ENCODE data around the gene USH1G. TPM values are rescaled to one million over a fixed set of nuclear protein-coding genes. Genes with fewer than 3 reads are reported as not detected.

Gene USH1G
- total and polyA plus RNA-seq, 4 donors = 0.13 TPM; not detected in 3

DNA sequence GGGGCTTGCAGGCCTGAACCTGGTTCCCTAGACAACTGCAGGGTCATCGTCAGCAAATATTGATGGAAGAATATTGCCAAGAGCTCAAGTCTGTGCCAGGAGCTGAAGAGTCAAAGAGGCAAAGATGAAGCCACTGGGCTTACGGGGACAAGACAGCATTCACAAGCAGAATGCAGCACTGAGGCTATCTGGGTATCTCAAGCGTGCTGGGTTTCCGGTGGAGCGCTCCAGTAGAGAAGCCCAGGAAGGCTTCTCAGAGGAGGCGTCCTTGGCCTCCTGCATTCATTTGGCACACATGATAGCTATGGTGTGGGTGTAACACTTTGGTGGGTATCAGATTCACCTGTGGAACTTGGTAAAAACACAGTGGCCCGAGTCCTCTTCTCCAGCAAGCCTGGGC is 32.5 kb downstream of the USH1G start:
- DNase-seq (no peak), ATAC-seq (ENCODE audit: low FRiP score) (no peak)
- Histone ChIP-seq H3K27me3 (ENCODE audit: control insufficient read depth in 1 of 2, insufficient read depth in 2 of 2, low read length in 1 of 2) (no peaks in the 10 kb centered on the region), H3K4me1 (ENCODE audit: control insufficient read depth in 1 of 2, insufficient read depth in 2 of 2, low read length in 2 of 2) (no peaks in the 10 kb centered on the region), H3K27ac (ENCODE audit: low read depth in 1 of 2, low read length in 2 of 2) (no peak overlapping the region), H3K4me3 (ENCODE audit: low read length in 2 of 2) (no peak overlapping the region), H3K36me3 (ENCODE audit: control insufficient read depth in 1 of 2, insufficient read depth in 2 of 2, low read length in 1 of 2) (no peaks in the 10 kb centered on the region), H3K9me3 (ENCODE audit: control insufficient read depth, low read length) (no peaks in the 10 kb centered on the region)
- 92% methylated on average over 7 of the region's 7 CpGs for WGBS, 2 donors
- intact Hi-C loops (cut with DNase I) = no loop called here

DNA sequence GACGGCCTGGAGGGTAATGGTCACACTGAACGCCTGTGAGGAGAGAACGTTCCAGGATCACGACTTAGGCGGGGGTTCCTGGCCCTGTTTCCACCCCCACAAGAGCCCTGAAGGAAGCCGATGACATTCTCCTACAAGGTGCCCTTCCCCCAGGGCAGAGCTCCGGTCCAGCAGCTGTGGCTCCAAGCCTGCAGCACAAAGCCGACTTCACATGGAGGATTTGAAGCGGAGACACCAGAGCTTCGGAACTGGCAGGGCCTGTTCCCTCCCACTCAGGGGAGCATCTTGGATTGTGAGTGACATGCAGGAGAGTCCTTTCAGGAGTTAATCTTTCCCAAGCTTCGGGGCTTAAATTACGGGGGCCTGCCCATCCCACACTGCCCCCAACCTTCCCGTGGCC is 34.6 kb downstream of the USH1G start:
- intact Hi-C loops (cut with DNase I) = no loop called here
- Histone ChIP-seq H3K4me3 (ENCODE audit: low read length in 2 of 2) (no peak overlapping the region), H3K9me3 (ENCODE audit: control insufficient read depth, low read length) (no peaks in the 10 kb centered on the region), H3K4me1 (ENCODE audit: control insufficient read depth in 1 of 2, insufficient read depth in 2 of 2, low read length in 2 of 2) (no peaks in the 10 kb centered on the region), H3K27me3 (ENCODE audit: control insufficient read depth in 1 of 2, insufficient read depth in 2 of 2, low read length in 1 of 2) (no peaks in the 10 kb centered on the region), H3K27ac (ENCODE audit: low read depth in 1 of 2, low read length in 2 of 2) (no peak overlapping the region), H3K36me3 (ENCODE audit: control insufficient read depth in 1 of 2, insufficient read depth in 2 of 2, low read length in 1 of 2) (no peaks in the 10 kb centered on the region)
- ATAC-seq (ENCODE audit: low FRiP score) (no peak), DNase-seq (no peak)
- WGBS, 2 donors = 53% methylated on average over 13 of the region's 13 CpGs

DNA sequence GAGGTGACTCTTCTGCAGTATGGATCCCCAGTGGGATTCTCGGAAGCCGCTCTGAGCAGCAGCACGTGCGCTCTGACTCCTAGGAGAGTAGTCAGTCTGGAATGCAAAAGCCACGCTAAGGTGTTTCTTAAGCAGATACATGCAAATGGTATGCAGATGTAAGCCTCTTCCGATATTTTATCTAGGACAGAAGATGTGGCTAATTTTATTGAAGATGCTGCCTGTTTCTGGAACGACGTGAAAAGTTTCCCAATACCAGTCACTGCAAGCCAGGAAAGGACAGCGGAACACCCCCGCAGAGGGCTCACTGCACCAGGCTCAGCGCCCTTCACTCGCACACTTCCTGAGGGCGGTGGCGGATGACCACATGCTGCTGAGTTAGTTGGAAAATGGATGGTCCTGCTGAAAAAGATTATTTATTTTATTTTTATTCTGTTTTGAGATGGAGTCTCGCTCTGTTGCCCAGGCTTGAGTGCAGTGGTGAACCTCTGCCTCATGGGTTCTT is 39.8 kb downstream of the USH1G start:
- intact Hi-C loops (cut with DNase I) = no loop called here
- Histone ChIP-seq H3K27me3 (ENCODE audit: control insufficient read depth in 1 of 2, insufficient read depth in 2 of 2, low read length in 1 of 2) (no peaks in the 10 kb centered on the region), H3K4me1 (ENCODE audit: control insufficient read depth in 1 of 2, insufficient read depth in 2 of 2, low read length in 2 of 2) (no peaks in the 10 kb centered on the region), H3K36me3 (ENCODE audit: control insufficient read depth in 1 of 2, insufficient read depth in 2 of 2, low read length in 1 of 2) (no peaks in the 10 kb centered on the region), H3K27ac (ENCODE audit: low read depth in 1 of 2, low read length in 2 of 2) (no peak overlapping the region), H3K9me3 (ENCODE audit: control insufficient read depth, low read length) (no peaks in the 10 kb centered on the region), H3K4me3 (ENCODE audit: low read length in 2 of 2) (no peak overlapping the region)
- 64 to 68% methylated on average over 15 of the region's 15 CpGs for WGBS, 2 donors
- DNase-seq (no peak), ATAC-seq (ENCODE audit: low FRiP score) (no peak)

DNA sequence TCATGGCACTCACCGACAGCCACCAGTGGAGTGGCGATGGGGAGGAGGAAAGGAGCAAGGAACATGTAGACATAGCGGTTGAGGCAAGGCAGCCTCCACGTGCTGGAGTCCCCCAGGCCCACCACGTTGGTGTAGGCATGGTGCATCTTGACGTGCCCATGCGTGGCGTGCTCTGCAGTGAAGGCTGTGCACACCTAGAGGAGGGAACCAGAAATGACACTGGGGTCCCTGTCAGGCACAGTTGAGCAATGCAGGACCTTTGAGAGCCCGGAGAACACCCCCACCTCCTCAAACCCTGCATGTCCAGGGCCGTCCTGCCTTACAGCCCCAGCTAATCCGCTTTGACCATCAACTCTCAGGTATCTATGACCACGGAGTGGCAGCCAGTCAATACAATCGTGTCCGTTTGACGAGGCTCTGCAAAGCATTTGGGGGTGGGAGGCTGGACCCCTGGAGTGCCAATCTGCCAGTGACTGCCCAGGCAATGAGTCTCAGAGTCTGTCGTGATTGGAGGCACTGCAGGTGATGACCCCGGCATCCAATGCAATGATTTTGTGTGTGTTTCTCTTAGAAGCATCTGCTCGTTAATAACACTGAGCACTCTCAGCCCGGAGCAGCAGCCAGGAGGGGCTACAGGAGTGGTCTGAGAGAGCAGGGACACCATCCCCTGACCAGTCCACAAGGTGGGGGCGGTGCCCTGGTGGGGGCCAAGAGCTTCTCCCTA is 40.4 kb downstream of the USH1G start:
- Histone ChIP-seq H3K27ac (ENCODE audit: low read depth in 1 of 2, low read length in 2 of 2) (no peak overlapping the region), H3K27me3 (ENCODE audit: control insufficient read depth in 1 of 2, insufficient read depth in 2 of 2, low read length in 1 of 2) (no peaks in the 10 kb centered on the region), H3K4me3 (ENCODE audit: low read length in 2 of 2) (no peak overlapping the region), H3K4me1 (ENCODE audit: control insufficient read depth in 1 of 2, insufficient read depth in 2 of 2, low read length in 2 of 2) (no peaks in the 10 kb centered on the region), H3K9me3 (ENCODE audit: control insufficient read depth, low read length) (no peaks in the 10 kb centered on the region), H3K36me3 (ENCODE audit: control insufficient read depth in 1 of 2, insufficient read depth in 2 of 2, low read length in 1 of 2) (no peaks in the 10 kb centered on the region)
- intact Hi-C loops (cut with DNase I) = no loop called here
- WGBS, 2 donors = 67% methylated on average over 20 of the region's 20 CpGs
- DNase-seq (no peak), ATAC-seq (ENCODE audit: low FRiP score) (no peak)

DNA sequence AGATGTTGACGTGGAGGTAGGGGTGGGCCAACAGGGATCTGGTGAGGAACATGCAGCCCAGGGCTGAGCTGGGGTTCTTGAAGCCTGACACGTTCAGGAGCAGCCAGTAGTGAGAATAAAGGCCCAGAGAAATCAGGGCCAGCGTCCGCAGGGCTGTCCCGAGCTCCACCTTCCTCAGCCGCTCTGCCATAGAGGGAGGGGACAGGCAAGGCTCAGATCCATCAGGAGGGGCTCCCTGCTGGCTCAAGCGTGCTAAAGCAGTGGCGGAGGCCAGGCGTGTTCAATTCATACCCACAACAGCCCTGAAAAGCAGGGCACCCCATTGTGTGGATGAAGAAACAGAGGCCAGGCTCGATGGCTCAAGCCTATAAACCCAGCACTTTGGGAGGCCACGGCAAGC is 42.0 kb downstream of the USH1G start:
- H3K9me3 ChIP-seq (ENCODE audit: control insufficient read depth, low read length) = no peaks in the 10 kb centered on the region
- no peaks in the 10 kb centered on the region for H3K36me3 ChIP-seq (ENCODE audit: control insufficient read depth in 1 of 2, insufficient read depth in 2 of 2, low read length in 1 of 2)
- no peak overlapping the region for H3K27ac ChIP-seq (ENCODE audit: low read depth in 1 of 2, low read length in 2 of 2)
- DNase-seq (no peak), ATAC-seq (ENCODE audit: low FRiP score) (no peak)
- 51 to 52% methylated on average over 11 of the region's 11 CpGs for WGBS, 2 donors
- intact Hi-C loops (cut with DNase I) = no loop called here
- no peaks in the 10 kb centered on the region for H3K4me1 ChIP-seq (ENCODE audit: control insufficient read depth in 1 of 2, insufficient read depth in 2 of 2, low read length in 2 of 2)
- H3K4me3 ChIP-seq (ENCODE audit: low read length in 2 of 2) = no peak overlapping the region
- H3K27me3 ChIP-seq (ENCODE audit: control insufficient read depth in 1 of 2, insufficient read depth in 2 of 2, low read length in 1 of 2) = no peaks in the 10 kb centered on the region

DNA sequence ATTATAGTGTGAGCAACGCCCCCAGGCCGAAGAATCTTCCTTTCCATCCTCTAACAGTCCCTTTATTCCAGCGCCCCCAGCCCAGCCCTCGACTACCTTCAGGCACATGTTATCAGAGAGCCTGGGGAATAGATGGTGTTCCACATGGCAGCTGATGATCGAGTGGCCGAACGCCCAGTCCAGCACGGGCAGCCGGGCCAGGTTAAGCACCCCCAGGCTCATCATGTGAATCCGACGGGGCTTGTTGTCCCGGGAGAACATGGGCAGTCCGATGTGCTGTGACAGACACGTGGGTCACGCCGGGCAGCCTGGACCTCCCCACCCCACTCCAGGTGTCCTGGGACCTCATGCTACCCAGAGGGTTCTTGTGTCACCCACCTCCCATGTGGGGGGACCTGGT is 43.7 kb downstream of the USH1G start:
- 84 to 86% methylated on average over 16 of the region's 16 CpGs for WGBS, 2 donors
- intact Hi-C loops (cut with DNase I) = no loop called here
- Histone ChIP-seq H3K27me3 (ENCODE audit: control insufficient read depth in 1 of 2, insufficient read depth in 2 of 2, low read length in 1 of 2) (no peaks in the 10 kb centered on the region), H3K36me3 (ENCODE audit: control insufficient read depth in 1 of 2, insufficient read depth in 2 of 2, low read length in 1 of 2) (no peaks in the 10 kb centered on the region), H3K4me3 (ENCODE audit: low read length in 2 of 2) (no peak overlapping the region), H3K27ac (ENCODE audit: low read depth in 1 of 2, low read length in 2 of 2) (no peak overlapping the region), H3K4me1 (ENCODE audit: control insufficient read depth in 1 of 2, insufficient read depth in 2 of 2, low read length in 2 of 2) (no peaks in the 10 kb centered on the region), H3K9me3 (ENCODE audit: control insufficient read depth, low read length) (no peaks in the 10 kb centered on the region)
- DNase-seq (no peak), ATAC-seq (ENCODE audit: low FRiP score) (no peak)

DNA sequence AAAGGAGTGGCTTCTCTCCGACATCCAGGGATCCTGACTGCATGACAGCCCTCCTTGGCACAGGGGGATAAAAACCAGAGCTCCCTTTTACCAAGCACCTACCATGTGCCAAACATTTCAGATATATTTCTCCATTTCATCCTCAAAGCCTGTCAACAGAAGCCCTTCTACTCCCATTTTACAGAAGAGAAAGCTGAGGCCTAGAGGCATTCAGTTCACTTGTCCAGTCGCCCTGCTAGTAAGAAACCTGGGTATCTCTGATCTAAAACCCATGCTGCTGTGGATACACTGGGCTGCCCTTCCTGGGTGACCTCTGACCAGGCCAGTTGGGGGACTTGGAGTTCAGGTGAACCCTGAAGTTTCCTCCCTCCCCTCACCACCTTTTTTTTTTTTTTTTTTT is 44.4 kb downstream of the USH1G start:
- ATAC-seq (ENCODE audit: low FRiP score) = no peak
- H3K36me3 ChIP-seq (ENCODE audit: control insufficient read depth in 1 of 2, insufficient read depth in 2 of 2, low read length in 1 of 2) = no peaks in the 10 kb centered on the region
- H3K27me3 ChIP-seq (ENCODE audit: control insufficient read depth in 1 of 2, insufficient read depth in 2 of 2, low read length in 1 of 2) = no peaks in the 10 kb centered on the region
- H3K4me3 ChIP-seq (ENCODE audit: low read length in 2 of 2) = no peak overlapping the region
- no peaks in the 10 kb centered on the region for H3K4me1 ChIP-seq (ENCODE audit: control insufficient read depth in 1 of 2, insufficient read depth in 2 of 2, low read length in 2 of 2)
- no peaks in the 10 kb centered on the region for H3K9me3 ChIP-seq (ENCODE audit: control insufficient read depth, low read length)
- no peak for DNase-seq
- intact Hi-C loops (cut with DNase I) = no loop called here
- WGBS, 2 donors = 84 to 88% methylated on average over 2 of the region's 2 CpGs
- no peak overlapping the region for H3K27ac ChIP-seq (ENCODE audit: low read depth in 1 of 2, low read length in 2 of 2)

DNA sequence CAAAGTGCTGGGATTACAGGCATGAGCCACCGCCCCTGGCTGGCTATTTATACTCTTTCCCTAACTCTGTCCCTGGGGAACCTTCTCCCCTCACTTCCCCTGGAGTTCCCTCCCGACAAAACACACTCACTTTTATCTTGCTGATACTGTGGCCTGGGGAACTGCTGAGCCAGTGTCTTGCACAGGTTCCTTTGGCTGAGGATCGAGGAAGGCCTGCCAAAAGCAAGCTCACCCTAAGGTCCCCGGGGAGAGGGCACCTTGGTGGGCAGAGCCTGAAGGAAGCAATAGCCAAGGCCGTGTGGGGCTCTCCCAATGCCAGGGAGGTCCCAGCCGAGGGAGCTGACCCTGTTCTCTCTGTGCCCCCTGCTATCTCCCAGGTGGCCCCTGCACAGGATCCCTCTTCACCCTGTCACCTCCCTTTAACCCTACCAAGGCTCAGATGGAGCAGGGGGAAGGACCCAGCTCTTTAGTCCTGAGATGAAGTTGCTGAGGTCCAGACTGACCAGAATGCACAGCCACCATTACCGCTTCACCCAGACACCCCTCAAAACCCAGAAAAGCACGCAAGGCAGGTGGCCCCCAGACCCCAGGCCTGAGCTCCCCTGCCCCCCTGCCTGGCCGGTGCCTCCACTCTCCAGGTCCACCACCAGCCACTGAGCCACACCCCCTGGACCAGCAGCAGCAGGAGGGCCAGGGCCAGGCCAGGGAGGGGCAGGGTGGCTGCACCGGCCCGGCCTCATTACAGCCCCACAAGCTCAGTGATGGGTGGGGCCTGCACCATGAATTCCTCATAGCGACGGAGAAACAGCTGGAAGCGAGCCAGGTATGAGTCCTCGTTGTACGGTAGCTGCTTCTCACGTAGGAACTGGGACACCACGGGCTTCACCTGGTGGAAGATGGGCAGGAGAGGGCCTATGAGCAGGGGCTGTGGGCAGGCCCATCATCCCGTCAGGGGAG is 45.2 kb downstream of the USH1G start:
- Histone ChIP-seq H3K9me3 (ENCODE audit: control insufficient read depth, low read length) (no peaks in the 10 kb centered on the region), H3K27ac (ENCODE audit: low read depth in 1 of 2, low read length in 2 of 2) (no peak overlapping the region), H3K4me3 (ENCODE audit: low read length in 2 of 2) (no peak overlapping the region), H3K36me3 (ENCODE audit: control insufficient read depth in 1 of 2, insufficient read depth in 2 of 2, low read length in 1 of 2) (no peaks in the 10 kb centered on the region), H3K27me3 (ENCODE audit: control insufficient read depth in 1 of 2, insufficient read depth in 2 of 2, low read length in 1 of 2) (no peaks in the 10 kb centered on the region), H3K4me1 (ENCODE audit: control insufficient read depth in 1 of 2, insufficient read depth in 2 of 2, low read length in 2 of 2) (no peaks in the 10 kb centered on the region)
- ATAC-seq (ENCODE audit: low FRiP score) (no peak), DNase-seq (no peak)
- intact Hi-C loops (cut with DNase I) = no loop called here
- WGBS, 2 donors = 28 to 32% methylated on average over 19 of the region's 19 CpGs

Data from aorta (tissue), 5 donors.